Measurements from ENCODE around the gene EGLN1.
"Not testable (repeated sequence)": the region's sequence is repeated elsewhere in the genome, so short reads cannot be mapped to it uniquely, and the experiment has no call there.

Gene EGLN1

GRCh38 chr1:231421971-231422797 lies at the start of gene EGLN1:
Gene EGLN1, minus strand, starts transcription at chr1:231422287. Its CDS starts 399 bp downstream, at chr1:231421888.
- peak; percentile 71 for DNase-seq

GRCh38 chr1:231471500-231471899 lies 49.4 kb upstream of the EGLN1 start:
- DNase-seq: not testable (repeated sequence)

- DNase-seq: not testable (repeated sequence)
Observed at GRCh38 chr1:231471027-231471426, 48.9 kb upstream of the EGLN1 start.

GRCh38 chr1:231467986-231468385 lies 45.9 kb upstream of the EGLN1 start:
- DNase-seq: no peak

- DNase-seq: no peak
Observed at GRCh38 chr1:231465051-231465450, 43.0 kb upstream of the EGLN1 start.

- no peak for DNase-seq
Observed at GRCh38 chr1:231463541-231463940, 41.5 kb upstream of the EGLN1 start.

- DNase-seq: no peak
Observed at GRCh38 chr1:231460614-231461013, 38.5 kb upstream of the EGLN1 start.

GRCh38 chr1:231459438-231459837 lies 37.4 kb upstream of the EGLN1 start:
- DNase-seq: not testable (repeated sequence)

- DNase-seq: not testable (repeated sequence)
Observed at GRCh38 chr1:231457956-231458355, 35.9 kb upstream of the EGLN1 start.

GRCh38 chr1:231454133-231454532 lies 32.0 kb upstream of the EGLN1 start:
- not testable (repeated sequence) for DNase-seq

- DNase-seq: no peak
Observed at GRCh38 chr1:231446138-231446537, 24.1 kb upstream of the EGLN1 start.

GRCh38 chr1:231444059-231444458 lies 22.0 kb upstream of the EGLN1 start:
- DNase-seq: no peak

- DNase-seq: no peak
Observed at GRCh38 chr1:231443363-231443762, 21.3 kb upstream of the EGLN1 start.

GRCh38 chr1:231442735-231443134 lies 20.6 kb upstream of the EGLN1 start:
- no peak for DNase-seq

GRCh38 chr1:231432996-231433395 lies 10.9 kb upstream of the EGLN1 start:
- DNase-seq: no peak

GRCh38 chr1:231431665-231432415 lies 9.8 kb upstream of the EGLN1 start:
- DNase-seq: no peak

- DNase-seq: not testable (repeated sequence)
Observed at GRCh38 chr1:231430678-231431352, 8.7 kb upstream of the EGLN1 start.

GRCh38 chr1:231428377-231428776 lies 6.3 kb upstream of the EGLN1 start:
- no peak for DNase-seq

- DNase-seq: no peak
Observed at GRCh38 chr1:231424950-231425805, 3.1 kb upstream of the EGLN1 start.

- DNase-seq: no peak
Observed at GRCh38 chr1:231423648-231424047, 1.6 kb upstream of the EGLN1 start.

- no peak for DNase-seq
Observed at GRCh38 chr1:231422798-231423309, 767 bp upstream of the EGLN1 start.

GRCh38 chr1:231421546-231421970 lies 529 bp downstream of the EGLN1 start:
- DNase-seq: no peak

All from T1000 (cell line).